ENCODE measurements around the gene DSTYK. TPM values are rescaled to one million over a fixed set of nuclear protein-coding genes. Genes with fewer than 3 reads are reported as not detected.

The DSTYK gene
- total RNA-seq, 2 experiments from 2014 or later, result 10.0 to 10.7 TPM

DNA sequence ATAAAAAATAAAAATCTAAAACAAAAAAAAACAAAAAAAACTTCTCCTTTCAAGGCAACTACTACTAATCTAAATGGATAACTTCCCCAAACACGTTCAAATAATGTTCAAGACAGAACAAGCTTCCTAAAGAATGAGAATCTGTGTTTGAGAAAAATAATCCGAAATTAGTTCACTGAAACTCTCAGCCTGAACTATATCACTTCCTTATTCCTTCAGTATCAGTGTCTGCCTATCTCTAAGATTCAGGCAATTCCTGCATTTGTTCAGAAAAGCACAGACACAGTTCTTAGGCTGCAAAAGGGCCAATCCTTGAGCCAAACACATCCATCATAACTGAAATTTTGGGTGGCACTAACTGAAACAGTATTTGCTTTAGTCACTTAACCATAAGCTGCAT lies 22.4 kb downstream of the DSTYK start:
- POLR2A ChIA-PET, result interaction anchor here (1.4 to 1.7 kb wide), 2 partner anchors 10 to 41 kb away, joined by 3 to 6 read pairs; no protein-coding TSS in a partner anchor
- TF ChIP-seq, protein P1, sequence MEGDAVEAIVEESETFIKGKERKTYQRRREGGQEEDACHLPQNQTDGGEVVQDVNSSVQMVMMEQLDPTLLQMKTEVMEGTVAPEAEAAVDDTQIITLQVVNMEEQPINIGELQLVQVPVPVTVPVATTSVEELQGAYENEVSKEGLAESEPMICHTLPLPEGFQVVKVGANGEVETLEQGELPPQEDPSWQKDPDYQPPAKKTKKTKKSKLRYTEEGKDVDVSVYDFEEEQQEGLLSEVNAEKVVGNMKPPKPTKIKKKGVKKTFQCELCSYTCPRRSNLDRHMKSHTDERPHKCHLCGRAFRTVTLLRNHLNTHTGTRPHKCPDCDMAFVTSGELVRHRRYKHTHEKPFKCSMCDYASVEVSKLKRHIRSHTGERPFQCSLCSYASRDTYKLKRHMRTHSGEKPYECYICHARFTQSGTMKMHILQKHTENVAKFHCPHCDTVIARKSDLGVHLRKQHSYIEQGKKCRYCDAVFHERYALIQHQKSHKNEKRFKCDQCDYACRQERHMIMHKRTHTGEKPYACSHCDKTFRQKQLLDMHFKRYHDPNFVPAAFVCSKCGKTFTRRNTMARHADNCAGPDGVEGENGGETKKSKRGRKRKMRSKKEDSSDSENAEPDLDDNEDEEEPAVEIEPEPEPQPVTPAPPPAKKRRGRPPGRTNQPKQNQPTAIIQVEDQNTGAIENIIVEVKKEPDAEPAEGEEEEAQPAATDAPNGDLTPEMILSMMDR (IDR thresholded peaks at IDR 0.05), result no peak
- Mint-ChIP-seq H3K9me3 (no peaks in the 10 kb centered on the region), H3K27me3 (no peaks in the 10 kb centered on the region), H3K36me3 (ENCODE audit: low read depth) (peaks cover 36% of the 10 kb centered on the region), H3K4me3 (no peak overlapping the region), H3K4me1 (ENCODE audit: low read depth) (peaks cover 76% of the 10 kb centered on the region), H3K27ac (no peak overlapping the region)
- intact Hi-C loops (cut with micrococcal nuclease), result no loop called here
- CTCF ChIA-PET, result interaction anchor here (0.9 to 2.1 kb wide), 3 partner anchors 10 to 299 kb away, joined by 3 to 10 read pairs (median 8); no protein-coding TSS in a partner anchor
- ATAC-seq (no peak), DNase-seq (no peak)

DNA sequence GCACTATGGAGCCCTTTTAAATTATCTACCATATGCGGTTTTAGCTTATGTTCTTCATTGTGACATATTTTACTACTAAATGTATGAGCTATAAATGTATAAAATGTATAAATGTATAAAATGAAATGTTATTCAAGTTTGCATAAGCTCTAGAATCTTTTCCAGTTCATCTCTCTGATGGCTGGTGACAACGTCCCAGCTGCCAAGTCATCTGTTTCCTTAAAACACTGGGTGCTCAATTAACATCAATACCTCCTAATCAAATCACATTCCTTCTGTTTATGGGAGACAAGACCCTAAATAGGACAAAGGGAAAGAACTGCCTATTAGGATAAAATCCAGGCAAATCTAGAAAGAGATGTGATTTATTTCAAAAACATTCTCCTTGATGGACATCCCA lies 22.9 kb downstream of the DSTYK start:
- TF ChIP-seq, protein P1 (IDR thresholded peaks at IDR 0.05), result no peak
- H3K27ac Mint-ChIP-seq, result no peak overlapping the region
- ChIA-PET CTCF (interaction anchor here (0.6 to 2.1 kb wide), 4 partner anchors 11 to 300 kb away, joined by 3 to 10 read pairs (median 6); no protein-coding TSS in a partner anchor), POLR2A (interaction anchor here (0.6 to 1.7 kb wide), 3 partner anchors 9 to 41 kb away, joined by 3 to 6 read pairs (median 3); no protein-coding TSS in a partner anchor)
- ATAC-seq (no peak), DNase-seq (no peak)
- no peak overlapping the region for H3K4me3 Mint-ChIP-seq
- H3K27me3 Mint-ChIP-seq, result no peaks in the 10 kb centered on the region
- peaks cover 37% of the 10 kb centered on the region for H3K36me3 Mint-ChIP-seq (ENCODE audit: low read depth)
- peaks cover 76% of the 10 kb centered on the region for H3K4me1 Mint-ChIP-seq (ENCODE audit: low read depth)
- intact Hi-C loops (cut with micrococcal nuclease), result no loop called here
- H3K9me3 Mint-ChIP-seq, result no peaks in the 10 kb centered on the region

DNA sequence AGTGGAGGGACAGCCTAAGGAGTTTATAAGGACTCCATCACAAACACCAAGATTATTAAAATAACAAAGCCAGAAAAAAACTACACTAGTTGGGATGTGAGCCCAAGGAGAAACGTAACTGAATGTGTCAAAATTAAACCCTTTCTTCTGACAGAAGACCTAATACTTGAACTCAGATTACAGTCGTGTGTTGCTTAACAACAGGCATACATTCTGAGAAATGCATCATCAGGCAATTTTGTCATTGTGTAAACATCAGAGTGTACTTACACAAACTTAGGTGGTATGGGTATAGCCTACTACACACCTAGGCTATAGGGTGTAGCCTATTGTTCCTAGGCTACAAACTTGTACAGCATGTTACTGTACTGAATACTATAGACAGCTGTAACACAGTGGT lies 23.4 kb downstream of the DSTYK start:
- Mint-ChIP-seq H3K27ac (no peak overlapping the region), H3K4me1 (ENCODE audit: low read depth) (peaks cover 78% of the 10 kb centered on the region), H3K4me3 (no peak overlapping the region), H3K27me3 (no peaks in the 10 kb centered on the region), H3K36me3 (ENCODE audit: low read depth) (peaks cover 42% of the 10 kb centered on the region), H3K9me3 (no peaks in the 10 kb centered on the region)
- DNase-seq, result no peak
- CTCF ChIA-PET, result interaction anchor here (0.6 to 2.1 kb wide), 3 partner anchors 11 to 68 kb away, joined by 3 to 10 read pairs (median 8); no protein-coding TSS in a partner anchor
- ATAC-seq, result no peak
- POLR2A ChIA-PET, result interaction anchor here (0.6 to 1.7 kb wide), 3 partner anchors 10 to 42 kb away, joined by 3 to 6 read pairs (median 3); no protein-coding TSS in a partner anchor
- TF ChIP-seq, protein P1 (IDR thresholded peaks at IDR 0.05), result no peak
- intact Hi-C loops (cut with micrococcal nuclease), result no loop called here

DNA sequence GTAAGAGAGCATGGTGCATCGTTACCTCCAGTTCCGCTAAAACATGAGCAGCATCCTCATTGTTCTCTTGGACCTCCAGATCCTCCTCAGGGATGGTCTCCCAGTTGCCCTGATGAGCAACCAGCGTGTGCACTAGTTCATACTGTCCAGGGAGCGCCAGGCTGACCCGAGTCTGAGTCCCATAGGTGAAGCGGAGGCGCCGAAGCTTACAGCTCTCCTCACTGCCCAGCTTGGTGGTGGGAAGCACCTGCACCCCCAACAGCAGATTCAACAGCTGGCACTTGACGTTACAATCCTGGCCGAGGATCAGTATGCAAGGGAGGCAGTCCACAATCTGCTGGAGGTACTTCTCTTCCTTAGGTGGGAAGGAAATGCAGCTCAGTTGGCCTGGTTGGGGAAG lies 24.1 kb downstream of the DSTYK start:
- no peak for DNase-seq
- H3K27me3 Mint-ChIP-seq, result no peaks in the 10 kb centered on the region
- TF ChIP-seq, protein P1 (IDR thresholded peaks at IDR 0.05), result no peak
- no peak for ATAC-seq
- H3K4me1 Mint-ChIP-seq (ENCODE audit: low read depth), result peaks cover 76% of the 10 kb centered on the region
- no peak overlapping the region for H3K27ac Mint-ChIP-seq
- peaks cover 47% of the 10 kb centered on the region for H3K36me3 Mint-ChIP-seq (ENCODE audit: low read depth)
- H3K4me3 Mint-ChIP-seq, result no peak overlapping the region
- H3K9me3 Mint-ChIP-seq, result no peaks in the 10 kb centered on the region
- ChIA-PET CTCF (interaction anchor here (1.5 to 2.1 kb wide), 3 partner anchors 9 to 68 kb away, joined by 4 to 10 read pairs (median 8); no protein-coding TSS in a partner anchor), POLR2A (interaction anchor here (4.6 kb wide), 1 partner anchor 12 kb away, joined by 36 read pairs; no protein-coding TSS in a partner anchor)
- intact Hi-C loops (cut with micrococcal nuclease), result loop anchor here (2.0 kb wide), 1 partner anchor 17 kb away; no protein-coding TSS in a partner anchor

DNA sequence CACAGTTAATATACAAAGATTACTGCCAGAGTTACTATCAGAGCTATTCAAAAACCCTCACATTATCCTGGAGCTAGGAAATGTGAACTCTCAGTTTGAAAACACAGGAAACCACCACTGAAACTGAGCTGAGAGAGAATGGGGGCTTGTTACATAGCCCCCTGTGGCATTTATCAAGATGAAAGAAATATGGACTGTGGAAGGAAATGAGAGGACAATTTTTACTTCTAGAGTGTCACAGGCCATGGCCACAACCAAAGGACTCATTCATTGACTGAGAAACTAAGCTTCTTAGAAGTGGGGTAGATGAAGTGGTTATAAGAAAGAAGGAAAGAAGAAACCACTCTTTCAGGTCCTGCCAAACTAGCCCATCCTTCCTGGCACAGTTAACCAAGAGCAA lies 25.3 kb downstream of the DSTYK start:
- CTCF ChIA-PET, result interaction anchor here (0.8 to 2.0 kb wide), 7 partner anchors 8 to 149 kb away, joined by 4 to 12 read pairs (median 4); no protein-coding TSS in a partner anchor
- peaks cover 69% of the 10 kb centered on the region for H3K4me1 Mint-ChIP-seq (ENCODE audit: low read depth)
- intact Hi-C loops (cut with micrococcal nuclease), result loop anchor here (2.0 kb wide), 1 partner anchor 19 kb away; no protein-coding TSS in a partner anchor

More for the DNA sequence above, 25.3 kb downstream of the DSTYK start:
- Mint-ChIP-seq H3K4me3 (no peak overlapping the region), H3K9me3 (no peaks in the 10 kb centered on the region), H3K27ac (peak overlapping the region; percentile 78), H3K27me3 (no peaks in the 10 kb centered on the region), H3K36me3 (ENCODE audit: low read depth) (peaks cover 45% of the 10 kb centered on the region)
- peak; percentile 91 for ATAC-seq
- POLR2A ChIA-PET, result interaction anchor here (0.6 to 4.6 kb wide), 11 partner anchors 9 to 128 kb away, joined by 3 to 36 read pairs (median 4); partner anchors contain the start of genes DSTYK and RBBP5
- TF ChIP-seq, protein P1 (IDR thresholded peaks at IDR 0.05), result no peak
- peak; percentile 68 for DNase-seq

Data from activated CD8-positive, alpha-beta T cell treated with anti-CD3 and anti-CD28 coated beads for 36 hours (primary cell).